A673 (cell line): ENCODE measurements around the gene COL5A2. TPM values are rescaled to one million over a fixed set of nuclear protein-coding genes. Genes with fewer than 3 reads are reported as not detected.

ENCODE experiments used
- BruUV-seq: library from RNA; stranded (reverse); fragments of 400-500 nt; replicated peaks from 2 replicates; lab custom pipeline; 2021; lab: Mats Ljungman, UMichigan
- CTCF ChIA-PET: fragments of 300-600 bp; sonication (Branson Sonifier 250); formaldehyde crosslinking; loops from one replicate; lab custom pipeline; 2022; ENCODE audit warnings: antibody characterized with exemption; lab: Charles Lee
- POLR2A ChIA-PET: fragments of 300-600 bp; sonication (Branson Sonifier 250); formaldehyde crosslinking; loops from one replicate; lab custom pipeline; 2022; ENCODE audit warnings: antibody characterized with exemption; ENCODE audit not compliant: low non-redundant PET; lab: Charles Lee
- DNase-seq: peaks from one replicate; pipeline ENCODE4 v3.0.0-alpha.2; 2015; ENCODE audit warnings: low spot score
- H3K27ac ChIP-seq: fragments of 200-600 bp; sonication (generic); 2 replicates; pipeline ENCODE4 v1.5.1; 2016; ENCODE audit warnings: mixed run types, low read depth, mild to moderate bottlenecking, mixed read lengths, antibody characterized with exemption, low read length; ENCODE audit not compliant: poor library complexity, severe bottlenecking
- H3K27me3 ChIP-seq: fragments of 200-600 bp; sonication (generic); replicated peaks from 2 replicates; pipeline ENCODE4 v1.6.1; 2017; ENCODE audit warnings: mixed run types, low read depth, mild to moderate bottlenecking, mixed read lengths, antibody characterized with exemption, low read length; ENCODE audit not compliant: insufficient read depth, poor library complexity
- H3K36me3 ChIP-seq: fragments of 200-600 bp; sonication (generic); 2 replicates; pipeline ENCODE4 v1.6.1; 2016; ENCODE audit warnings: mixed run types, mild to moderate bottlenecking, mixed read lengths, antibody characterized with exemption, low read length; ENCODE audit not compliant: insufficient read depth, poor library complexity, severe bottlenecking
- H3K4me1 ChIP-seq: fragments of 200-600 bp; sonication (generic); 2 replicates; pipeline ENCODE4 v1.6.1; 2017; ENCODE audit warnings: mixed run types, mild to moderate bottlenecking, mixed read lengths, antibody characterized with exemption, low read length; ENCODE audit not compliant: insufficient read depth, poor library complexity, severe bottlenecking
- H3K4me3 ChIP-seq: fragments of 200-600 bp; sonication (generic); 2 replicates; pipeline ENCODE4 v1.5.1; 2016; ENCODE audit warnings: low read depth, mixed run types, mild to moderate bottlenecking, mixed read lengths, low read length; ENCODE audit not compliant: poor library complexity, severe bottlenecking
- H3K9me3 ChIP-seq: fragments of 200-600 bp; sonication (generic); 2 replicates; pipeline ENCODE4 v1.6.1; 2016; ENCODE audit warnings: mixed run types, low read depth, mild to moderate bottlenecking, mixed read lengths, antibody characterized with exemption, low read length; ENCODE audit not compliant: poor library complexity, severe bottlenecking
- EZH2 ChIP-seq: fragments of 200-600 bp; sonication (generic); IDR thresholded peaks from 2 replicates; pipeline ENCODE4 v1.6.1; 2017; ENCODE audit warnings: borderline replicate concordance, low read depth, mild to moderate bottlenecking, mixed read lengths, antibody characterized with exemption, low read length; ENCODE audit not compliant: poor library complexity, severe bottlenecking
- intact Hi-C: fragments of 100-400 bp; cut with micrococcal nuclease; formaldehyde crosslinking; loops from one replicate; pipeline ENCODE4 v1.10.0; 2022; ENCODE audit not compliant: unreplicated experiment
- total RNA-seq: library from RNA; stranded (reverse); gene quantifications from 2 replicates; pipeline ENCODE4 v1.2.3, GENCODE V29; 2021
- TF ChIP-seq, protein P1 (sequence below): fragments of 300-800, 200-600 bp; sonication (generic); conservative IDR thresholded peaks from 2 replicates; pipeline ENCODE4 v1.5.1; 2017; ENCODE audit warnings: low read depth, mild to moderate bottlenecking, antibody characterized with exemption, low read length, moderate library complexity, mixed read lengths

The COL5A2 gene
- total RNA-seq, 1 experiment from 2014 or later = 92.2 TPM

DNA sequence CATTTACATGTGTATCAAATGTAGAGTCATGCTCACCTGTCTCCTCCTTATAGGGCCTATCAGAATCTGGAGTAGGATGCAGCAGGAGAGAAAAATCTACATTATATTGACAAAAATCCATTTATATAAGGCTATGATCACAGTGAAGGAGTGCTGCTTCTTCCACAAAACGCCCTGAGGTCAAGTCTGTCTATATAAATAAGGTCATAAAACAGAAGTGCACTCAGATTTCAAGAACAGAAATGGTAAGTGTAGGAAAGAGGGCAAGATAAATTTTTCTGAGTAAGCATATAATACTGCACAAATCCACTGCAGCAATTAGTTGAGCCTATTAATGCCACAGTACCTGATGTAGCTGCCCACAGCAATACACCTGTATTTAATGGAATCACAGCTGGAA lies 51.8 kb downstream of the COL5A2 start:
- no peaks in the 10 kb centered on the region for H3K36me3 ChIP-seq
- intact Hi-C loops = no loop called here
- H3K27me3 ChIP-seq = no peaks in the 10 kb centered on the region
- TF ChIP-seq, protein P1, sequence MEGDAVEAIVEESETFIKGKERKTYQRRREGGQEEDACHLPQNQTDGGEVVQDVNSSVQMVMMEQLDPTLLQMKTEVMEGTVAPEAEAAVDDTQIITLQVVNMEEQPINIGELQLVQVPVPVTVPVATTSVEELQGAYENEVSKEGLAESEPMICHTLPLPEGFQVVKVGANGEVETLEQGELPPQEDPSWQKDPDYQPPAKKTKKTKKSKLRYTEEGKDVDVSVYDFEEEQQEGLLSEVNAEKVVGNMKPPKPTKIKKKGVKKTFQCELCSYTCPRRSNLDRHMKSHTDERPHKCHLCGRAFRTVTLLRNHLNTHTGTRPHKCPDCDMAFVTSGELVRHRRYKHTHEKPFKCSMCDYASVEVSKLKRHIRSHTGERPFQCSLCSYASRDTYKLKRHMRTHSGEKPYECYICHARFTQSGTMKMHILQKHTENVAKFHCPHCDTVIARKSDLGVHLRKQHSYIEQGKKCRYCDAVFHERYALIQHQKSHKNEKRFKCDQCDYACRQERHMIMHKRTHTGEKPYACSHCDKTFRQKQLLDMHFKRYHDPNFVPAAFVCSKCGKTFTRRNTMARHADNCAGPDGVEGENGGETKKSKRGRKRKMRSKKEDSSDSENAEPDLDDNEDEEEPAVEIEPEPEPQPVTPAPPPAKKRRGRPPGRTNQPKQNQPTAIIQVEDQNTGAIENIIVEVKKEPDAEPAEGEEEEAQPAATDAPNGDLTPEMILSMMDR = no peak
- TF ChIP-seq EZH2 = no peak
- POLR2A ChIA-PET = no interaction called here
- no TSS peak for BruUV-seq
- no peaks in the 10 kb centered on the region for H3K9me3 ChIP-seq
- CTCF ChIA-PET = no interaction called here
- DNase-seq = no peak
- peaks cover 84% of the 10 kb centered on the region for H3K4me1 ChIP-seq
- no peak overlapping the region for H3K4me3 ChIP-seq
- no peak overlapping the region for H3K27ac ChIP-seq

DNA sequence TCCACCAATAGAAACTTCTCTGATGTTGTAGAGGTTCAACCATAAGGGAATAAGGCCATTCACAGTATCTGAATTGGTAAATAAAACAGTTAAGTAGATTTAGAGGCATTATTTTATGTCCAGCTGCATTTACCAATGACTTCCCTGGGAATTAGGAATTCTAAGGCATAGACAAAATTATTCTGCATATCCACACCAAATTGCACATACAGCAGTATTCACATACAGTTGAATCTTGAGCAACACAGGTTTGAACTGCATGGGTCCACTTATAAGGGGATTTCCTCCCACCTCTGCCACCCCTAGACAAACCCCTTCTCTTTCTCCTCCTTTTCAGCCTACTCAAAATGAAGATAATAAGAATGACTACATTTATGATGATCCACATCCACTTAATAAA lies 54.4 kb downstream of the COL5A2 start:
- H3K4me1 ChIP-seq = peaks cover 75% of the 10 kb centered on the region
- no peaks in the 10 kb centered on the region for H3K36me3 ChIP-seq
- no peak overlapping the region for H3K4me3 ChIP-seq
- ChIA-PET CTCF (no interaction called here), POLR2A (no interaction called here)
- BruUV-seq = no TSS peak
- no peak for DNase-seq
- no peak overlapping the region for H3K27ac ChIP-seq
- no peaks in the 10 kb centered on the region for H3K27me3 ChIP-seq
- intact Hi-C loops = no loop called here
- TF ChIP-seq, protein P1 = no peak
- no peak for TF ChIP-seq EZH2
- no peaks in the 10 kb centered on the region for H3K9me3 ChIP-seq

DNA sequence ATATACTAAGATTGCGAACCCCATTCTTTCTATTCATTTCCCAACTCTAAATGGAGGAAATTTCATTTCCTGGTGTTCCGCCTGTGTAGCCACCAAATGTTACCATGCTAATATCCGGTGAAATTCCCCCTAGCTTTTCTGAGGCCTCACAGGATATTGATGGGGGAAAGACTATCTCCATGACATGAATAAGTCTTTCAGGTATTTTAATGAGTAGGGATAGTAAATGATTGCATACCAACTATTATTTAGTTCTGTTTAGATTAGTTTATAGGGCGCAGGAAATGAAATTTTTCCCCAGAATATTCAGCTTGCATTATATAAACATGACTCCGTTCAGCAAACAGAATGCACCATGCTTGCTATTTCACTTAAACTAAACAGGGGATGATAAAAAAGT lies 55.4 kb downstream of the COL5A2 start:
- no TSS peak for BruUV-seq
- no peaks in the 10 kb centered on the region for H3K27me3 ChIP-seq
- H3K36me3 ChIP-seq = no peaks in the 10 kb centered on the region
- TF ChIP-seq, protein P1 = no peak
- TF ChIP-seq EZH2 = no peak
- peak overlapping the region; percentile 15 for H3K4me3 ChIP-seq
- peaks cover 65% of the 10 kb centered on the region for H3K4me1 ChIP-seq
- peak; percentile 83 for DNase-seq
- H3K9me3 ChIP-seq = no peaks in the 10 kb centered on the region
- ChIA-PET CTCF (no interaction called here), POLR2A (no interaction called here)
- intact Hi-C loops = no loop called here
- H3K27ac ChIP-seq = peak overlapping the region; percentile 60
